Measurements from ENCODE around the gene MRM3. TPM values are rescaled to one million over a fixed set of nuclear protein-coding genes. Genes with fewer than 3 reads are reported as not detected.

Gene MRM3
- total and polyA plus RNA-seq, 2 donors (not counting 3 experiments of a cell fraction or from before 2014, with no cell fraction given): 17.1 to 19.2 TPM

DNA sequence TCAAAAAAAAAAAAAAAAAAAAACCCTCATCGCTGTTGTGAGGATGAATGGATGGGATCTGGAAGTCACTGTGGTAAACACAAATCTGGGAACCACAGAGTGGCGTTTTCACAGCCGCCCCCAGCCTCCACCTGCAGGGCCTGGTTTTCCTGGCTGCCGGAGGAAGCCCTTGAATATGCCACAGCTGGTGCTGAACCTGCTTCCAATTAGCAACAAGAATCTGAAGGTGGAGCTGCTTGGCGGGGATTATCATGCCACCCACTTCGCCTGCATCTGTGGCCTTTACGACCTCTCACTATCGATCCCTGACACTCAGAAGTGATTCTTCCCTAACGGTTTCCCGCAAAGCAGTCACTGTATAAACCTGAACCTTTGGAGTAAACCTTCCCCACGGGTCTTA is 16.1 kb downstream of the MRM3 start:
- H3K36me3 ChIP-seq (ENCODE audit: control insufficient read depth in 2 of 2, extremely low read depth in 1 of 2, insufficient read depth in 2 of 2, low read length in 2 of 2): peaks cover 0 to 5% of the 10 kb centered on the region in 2 experiments
- BruUV-seq (replicated peaks): no TSS peak

More for the DNA sequence above, 16.1 kb downstream of the MRM3 start:
- H3K9me1 ChIP-seq (replicated peaks; ENCODE audit: control insufficient read depth, extremely low read depth, insufficient read depth, low read length): no peaks in the 10 kb centered on the region
- DNase-seq (ENCODE audit: low read depth, low spot score): no peak
- H3K9me3 ChIP-seq (replicated peaks; ENCODE audit: control insufficient read depth, insufficient read depth, low read length): no peaks in the 10 kb centered on the region
- no peaks in the 10 kb centered on the region for H4K20me1 ChIP-seq (replicated peaks; ENCODE audit: control insufficient read depth, extremely low read depth, insufficient read depth, low read length)
- H3K4me1 ChIP-seq (ENCODE audit: control insufficient read depth, extremely low read depth, insufficient read depth, low read length): peaks cover 10% of the 10 kb centered on the region
- H2AFZ ChIP-seq (ENCODE audit: low read depth, low read length): no peak overlapping the region
- H3K27ac ChIP-seq (ENCODE audit: insufficient read depth, low read depth, low read length): no peak overlapping the region
- H3K79me2 ChIP-seq (ENCODE audit: control insufficient read depth, insufficient read depth, low read length): no peaks in the 10 kb centered on the region
- FAIRE-seq: no peak
- ChIA-PET CTCF (interaction anchor here (1.4 to 15.3 kb wide), 2 partner anchors 167 to 181 kb away, joined by 3 to 341 read pairs; partner anchors contain the start of gene NXN), POLR2A (no interaction called here)
- dilution Hi-C loops (cut with MboI; ENCODE audit: extremely low pct_ligation_motif_present, low sequenced_read_pairs): loop anchor here (25.0 kb wide), 1 partner anchor 189 kb away; the partner anchor contains the start of genes NXN and TIMM22
- no peak overlapping the region for H3K9ac ChIP-seq (replicated peaks; ENCODE audit: extremely low read depth, insufficient read depth, low read length)
- no peak overlapping the region for H3K4me2 ChIP-seq (ENCODE audit: insufficient read depth, low read length)
- TF ChIP-seq MYC (IDR thresholded peaks at IDR 0.05; ENCODE audit: low read depth, low read length): no peak
- TF ChIP-seq, protein P1, sequence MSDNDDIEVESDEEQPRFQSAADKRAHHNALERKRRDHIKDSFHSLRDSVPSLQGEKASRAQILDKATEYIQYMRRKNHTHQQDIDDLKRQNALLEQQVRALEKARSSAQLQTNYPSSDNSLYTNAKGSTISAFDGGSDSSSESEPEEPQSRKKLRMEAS (IDR thresholded peaks at IDR 0.05; ENCODE audit: insufficient read depth, insufficient read length): no peak
- no peak for TF ChIP-seq JUN (IDR thresholded peaks at IDR 0.05; ENCODE audit: borderline replicate concordance, insufficient read depth, insufficient read length, low read depth)
- no peak for TF ChIP-seq GATA2 (IDR thresholded peaks at IDR 0.05; ENCODE audit: insufficient read depth, insufficient read length, low read depth, low read length)
- no peak for TF ChIP-seq EZH2 (IDR thresholded peaks at IDR 0.05; ENCODE audit: borderline replicate concordance, low read depth, low read length, severe bottlenecking)
- no peak for TF ChIP-seq POLR2AphosphoS5 (IDR thresholded peaks at IDR 0.05; ENCODE audit: insufficient read depth, low read depth, low read length)
- TF ChIP-seq, protein P2, sequence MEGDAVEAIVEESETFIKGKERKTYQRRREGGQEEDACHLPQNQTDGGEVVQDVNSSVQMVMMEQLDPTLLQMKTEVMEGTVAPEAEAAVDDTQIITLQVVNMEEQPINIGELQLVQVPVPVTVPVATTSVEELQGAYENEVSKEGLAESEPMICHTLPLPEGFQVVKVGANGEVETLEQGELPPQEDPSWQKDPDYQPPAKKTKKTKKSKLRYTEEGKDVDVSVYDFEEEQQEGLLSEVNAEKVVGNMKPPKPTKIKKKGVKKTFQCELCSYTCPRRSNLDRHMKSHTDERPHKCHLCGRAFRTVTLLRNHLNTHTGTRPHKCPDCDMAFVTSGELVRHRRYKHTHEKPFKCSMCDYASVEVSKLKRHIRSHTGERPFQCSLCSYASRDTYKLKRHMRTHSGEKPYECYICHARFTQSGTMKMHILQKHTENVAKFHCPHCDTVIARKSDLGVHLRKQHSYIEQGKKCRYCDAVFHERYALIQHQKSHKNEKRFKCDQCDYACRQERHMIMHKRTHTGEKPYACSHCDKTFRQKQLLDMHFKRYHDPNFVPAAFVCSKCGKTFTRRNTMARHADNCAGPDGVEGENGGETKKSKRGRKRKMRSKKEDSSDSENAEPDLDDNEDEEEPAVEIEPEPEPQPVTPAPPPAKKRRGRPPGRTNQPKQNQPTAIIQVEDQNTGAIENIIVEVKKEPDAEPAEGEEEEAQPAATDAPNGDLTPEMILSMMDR (IDR thresholded peaks at IDR 0.05; ENCODE audit: extremely low read depth in 1 of 2, insufficient read depth in 1 of 2, low read depth in 1 of 2, low read length in 2 of 2): no peak
- TF ChIP-seq FOS (IDR thresholded peaks at IDR 0.05; ENCODE audit: borderline replicate concordance, insufficient read depth, low read length): no peak
- TF ChIP-seq POLR2A (IDR thresholded peaks at IDR 0.05; ENCODE audit: low read depth, low read length): no peak
- intact Hi-C loops (cut with micrococcal nuclease): no loop called here
- H3K4me3 ChIP-seq (replicated peaks in 1 of 3; ENCODE audit: insufficient read depth in 1 of 3, low read depth in 1 of 3, low read length in 3 of 3): no peak overlapping the region
- H3K27me3 ChIP-seq (ENCODE audit: control insufficient read depth in 2 of 2, insufficient read depth in 2 of 2, low read length in 2 of 2): no peaks in the 10 kb centered on the region
